Ureter (tissue), 1 donor: ENCODE measurements around the gene EDC4. TPM values are rescaled to one million over a fixed set of nuclear protein-coding genes. Genes with fewer than 3 reads are reported as not detected.

Source experiments
- DNase-seq: peaks from one replicate; pipeline ENCODE4 v3.0.0-alpha.2; 2020; ENCODE audit warnings: low spot score
- total RNA-seq: library from RNA; stranded (reverse); gene quantifications from one replicate; pipeline ENCODE4 v1.2.4, GENCODE V29; 2023
- donor health status: DM: yes; HTN: yes; CAD: no.

Gene EDC4
- total RNA-seq, 1 donor from 2014 or later: 64.9 TPM

- no peak for DNase-seq
These were observed 6.0 kb downstream of the EDC4 start for GRCh38 chr16:67878846-67879245.

- no peak for DNase-seq
These were observed 6.6 kb downstream of the EDC4 start for GRCh38 chr16:67879462-67879861.

GRCh38 chr16:67879936-67880335 lies 7.1 kb downstream of the EDC4 start:
- no peak for DNase-seq

GRCh38 chr16:67880584-67880983 lies 7.7 kb downstream of the EDC4 start:
- DNase-seq: no peak

- no peak for DNase-seq
These were observed 8.8 kb downstream of the EDC4 start for GRCh38 chr16:67881621-67882161.

DNA sequence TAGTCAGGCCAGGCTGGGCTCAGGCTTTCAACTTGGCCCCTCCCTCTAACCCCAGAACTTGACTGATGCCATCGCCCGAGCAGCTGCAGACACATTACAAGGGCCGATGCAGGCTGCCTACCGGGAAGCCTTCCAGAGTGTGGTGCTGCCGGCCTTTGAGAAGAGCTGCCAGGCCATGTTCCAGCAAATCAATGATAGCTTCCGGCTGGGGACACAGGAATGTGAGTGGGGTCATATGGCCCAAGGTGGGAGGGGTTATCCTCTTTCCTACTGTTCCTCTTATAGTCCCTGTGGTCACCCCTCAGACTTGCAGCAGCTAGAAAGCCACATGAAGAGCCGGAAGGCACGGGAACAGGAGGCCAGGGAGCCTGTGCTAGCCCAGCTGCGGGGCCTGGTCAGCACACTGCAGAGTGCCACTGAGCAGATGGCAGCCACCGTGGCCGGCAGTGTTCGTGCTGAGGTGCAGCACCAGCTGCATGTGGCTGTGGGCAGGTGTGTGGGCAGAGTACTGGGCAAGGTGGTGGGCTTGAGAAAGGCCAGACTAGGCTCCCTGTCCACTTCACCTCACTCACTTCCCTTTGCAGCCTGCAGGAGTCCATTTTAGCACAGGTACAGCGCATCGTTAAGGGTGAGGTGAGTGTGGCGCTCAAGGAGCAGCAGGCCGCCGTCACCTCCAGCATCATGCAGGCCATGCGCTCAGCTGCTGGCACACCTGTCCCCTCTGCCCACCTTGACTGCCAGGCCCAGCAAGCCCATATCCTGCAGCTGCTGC lies 9.7 kb downstream of the EDC4 start:
- no peak for DNase-seq

DNA sequence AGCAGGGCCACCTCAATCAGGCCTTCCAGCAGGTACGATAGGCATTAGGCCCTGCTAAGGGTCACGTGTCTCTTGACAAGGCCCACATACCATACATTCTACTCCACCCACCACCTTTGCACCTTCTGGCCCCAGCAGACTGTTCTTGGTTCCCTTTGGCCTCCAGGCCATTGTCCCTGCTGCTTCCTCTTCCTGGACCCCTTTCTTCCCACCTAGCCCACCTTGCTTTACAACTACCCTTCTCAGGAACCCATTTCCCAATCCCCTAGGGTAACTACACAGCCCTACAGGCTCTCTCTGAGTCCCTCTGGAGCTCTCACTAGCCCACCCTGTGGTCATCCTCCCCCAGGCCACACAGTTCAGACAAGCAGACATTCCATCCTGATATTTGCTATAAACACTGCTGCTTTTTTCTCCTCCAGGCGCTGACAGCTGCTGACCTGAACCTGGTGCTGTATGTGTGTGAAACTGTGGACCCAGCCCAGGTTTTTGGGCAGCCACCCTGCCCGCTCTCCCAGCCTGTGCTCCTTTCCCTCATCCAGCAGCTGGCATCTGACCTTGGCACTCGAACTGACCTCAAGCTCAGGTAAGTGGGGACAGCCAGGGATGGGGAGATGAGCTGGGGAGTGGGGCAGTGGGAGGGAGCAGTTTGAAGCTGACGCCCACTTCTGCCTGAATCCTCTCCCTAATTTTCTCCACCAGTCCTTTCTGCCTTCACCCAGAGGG lies 10.5 kb downstream of the EDC4 start:
- DNase-seq: peak; percentile 51

DNA sequence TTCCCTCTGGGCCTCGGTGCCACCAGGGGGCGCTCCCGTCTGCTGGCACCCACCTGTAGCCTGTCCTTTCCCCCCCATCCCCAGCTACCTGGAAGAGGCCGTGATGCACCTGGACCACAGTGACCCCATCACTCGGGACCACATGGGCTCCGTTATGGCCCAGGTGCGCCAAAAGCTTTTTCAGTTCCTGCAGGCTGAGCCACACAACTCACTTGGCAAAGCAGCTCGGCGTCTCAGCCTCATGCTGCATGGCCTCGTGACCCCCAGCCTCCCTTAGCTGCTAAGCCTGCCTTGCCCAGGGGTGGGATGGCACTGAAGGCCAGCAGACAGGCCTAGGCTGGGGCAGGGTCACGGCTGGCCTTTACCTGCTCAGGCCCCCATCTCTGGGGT lies 11.0 kb downstream of the EDC4 start:
- no peak for DNase-seq

DNA sequence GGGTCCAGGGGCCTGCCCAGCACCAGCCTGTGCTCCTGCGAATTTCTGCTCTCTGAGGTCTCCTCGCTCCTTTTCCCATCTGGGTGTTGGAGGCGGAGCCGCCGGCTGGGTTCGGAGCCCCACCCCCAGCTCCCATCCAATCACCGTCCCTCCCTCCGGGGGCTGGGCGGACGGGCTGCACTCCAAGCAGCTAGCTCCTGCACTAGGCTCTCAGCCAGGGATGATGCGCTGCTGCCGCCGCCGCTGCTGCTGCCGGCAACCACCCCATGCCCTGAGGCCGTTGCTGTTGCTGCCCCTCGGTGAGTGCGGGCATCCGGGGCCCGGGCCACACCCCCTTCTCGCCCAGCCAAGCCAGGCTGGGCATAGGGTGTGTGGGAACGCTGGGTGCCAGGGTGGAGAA lies 11.8 kb downstream of the EDC4 start, which contains the start of gene NRN1L:
Gene NRN1L, plus strand, starts transcription at position 202 of the 400 bp plus-strand sequence. Its CDS starts 19 bp downstream, at position 221.
- peak; percentile 88 for DNase-seq

DNA sequence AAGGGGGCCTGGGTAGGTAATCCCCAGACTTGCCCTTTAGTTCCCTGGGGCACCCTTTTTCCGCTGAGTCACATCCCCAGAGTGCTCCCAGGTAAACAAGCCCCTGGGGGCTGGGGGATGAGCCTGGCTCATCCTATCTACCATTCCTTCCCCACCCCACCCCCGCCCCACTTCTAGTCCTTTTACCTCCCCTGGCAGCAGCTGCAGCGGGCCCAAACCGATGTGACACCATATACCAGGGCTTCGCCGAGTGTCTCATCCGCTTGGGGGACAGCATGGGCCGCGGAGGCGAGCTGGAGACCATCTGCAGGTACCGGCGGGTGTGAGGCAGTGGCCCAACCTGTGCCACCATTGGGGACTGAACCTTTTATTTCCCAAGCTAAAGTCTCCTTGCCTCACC lies 12.7 kb downstream of the EDC4 start:
- DNase-seq: no peak

DNA sequence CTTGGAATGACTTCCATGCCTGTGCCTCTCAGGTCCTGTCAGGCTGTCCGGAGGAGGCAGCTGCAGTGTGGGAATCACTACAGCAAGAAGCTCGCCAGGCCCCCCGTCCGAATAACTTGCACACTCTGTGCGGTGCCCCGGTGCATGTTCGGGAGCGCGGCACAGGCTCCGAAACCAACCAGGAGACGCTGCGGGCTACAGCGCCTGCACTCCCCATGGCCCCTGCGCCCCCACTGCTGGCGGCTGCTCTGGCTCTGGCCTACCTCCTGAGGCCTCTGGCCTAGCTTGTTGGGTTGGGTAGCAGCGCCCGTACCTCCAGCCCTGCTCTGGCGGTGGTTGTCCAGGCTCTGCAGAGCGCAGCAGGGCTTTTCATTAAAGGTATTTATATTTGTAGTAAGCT lies 13.1 kb downstream of the EDC4 start:
- DNase-seq: no peak

DNA sequence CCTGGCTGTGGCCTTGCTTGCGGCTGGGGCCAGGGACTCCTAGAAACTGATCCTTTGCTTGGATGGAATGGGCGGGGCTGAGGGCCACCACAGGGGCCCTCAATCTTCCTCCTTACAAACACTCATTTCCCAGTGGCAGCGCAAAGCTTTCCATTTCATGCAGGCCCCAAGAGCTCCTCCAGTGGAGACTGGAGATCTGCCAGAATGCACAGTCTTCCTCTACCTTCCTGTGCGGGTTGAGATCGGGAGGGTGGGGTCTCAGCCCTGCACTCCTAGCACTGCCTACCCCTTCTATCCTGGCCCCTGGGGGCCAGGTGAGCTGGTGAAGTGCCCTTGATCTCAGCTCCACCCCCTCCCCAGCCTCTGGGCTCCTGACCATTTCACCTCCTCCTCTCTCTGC lies 13.5 kb downstream of the EDC4 start:
- DNase-seq: no peak

GRCh38 chr16:67888331-67888730 lies 15.5 kb downstream of the EDC4 start:
- DNase-seq: no peak

DNA sequence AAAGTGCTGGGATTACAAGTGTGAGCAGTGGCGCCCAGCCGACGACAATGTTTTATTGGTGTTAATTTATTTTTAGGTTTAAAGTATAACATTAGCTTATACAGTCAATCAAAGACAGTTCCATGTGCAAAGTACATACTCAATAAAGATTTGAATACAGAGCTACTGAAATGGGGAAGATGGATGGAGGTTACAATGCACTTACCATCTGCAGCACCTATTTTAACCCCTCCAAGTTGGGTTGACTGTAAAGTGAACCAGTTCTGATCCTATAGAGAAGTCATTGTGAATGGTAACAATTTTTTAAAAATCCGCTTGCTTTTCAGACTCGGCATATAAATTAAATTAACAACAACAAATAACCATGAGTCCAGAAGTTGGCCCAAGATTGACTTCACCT lies 19.5 kb downstream of the EDC4 start:
- DNase-seq: no peak

DNA sequence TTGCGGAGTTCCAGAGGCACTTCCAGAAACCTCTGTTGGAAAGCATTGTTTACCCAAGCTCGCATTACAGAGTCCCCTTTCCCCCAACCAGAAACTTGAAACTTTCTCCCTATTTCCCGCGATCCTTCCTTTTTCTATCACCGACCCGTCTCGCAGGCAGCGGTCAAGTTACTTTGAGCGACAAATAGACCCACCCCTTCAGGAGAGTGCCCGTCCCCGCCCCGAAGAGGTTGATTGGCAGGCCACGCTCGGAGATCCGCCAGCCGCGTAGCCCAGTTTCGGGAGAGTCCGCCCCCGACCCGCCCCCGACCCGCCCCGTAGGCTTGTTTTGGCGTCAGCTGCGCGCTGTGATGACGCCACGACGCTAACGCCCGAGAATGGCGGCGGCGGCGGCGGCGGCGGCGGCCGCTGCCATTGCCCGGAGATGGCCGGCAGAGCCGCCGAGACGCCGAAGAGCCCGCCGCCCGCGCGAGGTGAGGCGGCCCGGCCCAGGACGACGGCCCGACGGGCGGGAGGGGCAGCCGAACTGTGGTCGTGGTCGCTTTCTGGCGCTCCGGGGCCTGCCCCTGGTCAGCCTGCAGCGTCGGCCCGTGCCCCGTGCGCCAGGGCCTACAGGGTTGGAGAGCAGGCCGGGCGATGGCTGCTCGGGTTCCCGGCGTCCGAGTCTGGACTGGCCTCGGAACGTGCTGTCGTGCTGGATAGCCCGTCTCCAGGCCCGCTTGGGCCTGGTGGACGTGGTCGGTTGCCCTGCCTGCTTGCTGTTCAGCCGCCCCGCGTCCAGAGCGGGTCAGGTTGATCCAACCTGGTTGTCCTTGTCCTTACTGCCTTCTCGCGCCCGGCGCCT lies 20.3 kb downstream of the EDC4 start, which contains the start of gene PSKH1:
Gene PSKH1, plus strand, starts transcription at position 356 of the 844 bp plus-strand sequence. CDS start 15,496 bp downstream, outside the sequence.
- peak; percentile 97 for DNase-seq

- no peak for DNase-seq
These were observed 21.0 kb downstream of the EDC4 start for GRCh38 chr16:67893743-67894399.

DNA sequence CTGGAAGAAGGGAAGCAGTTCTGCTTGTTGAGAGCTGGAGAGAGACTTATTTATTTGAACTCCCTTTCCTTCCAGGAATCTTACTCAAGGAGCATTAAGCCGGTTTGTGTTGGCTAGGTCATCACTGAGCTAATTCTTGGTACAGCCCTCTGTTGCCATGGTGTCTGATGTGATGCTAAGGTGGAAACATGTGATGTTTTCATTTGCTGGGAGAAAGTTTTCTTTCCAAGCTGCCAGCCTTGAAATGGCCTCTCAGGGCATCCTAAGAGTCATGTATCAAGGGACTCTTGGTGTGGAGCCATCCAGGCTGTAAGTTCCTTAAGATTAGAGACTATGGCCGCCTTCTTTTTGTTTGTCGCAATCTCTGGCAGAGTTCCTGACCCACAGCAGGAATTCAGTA lies 24.4 kb downstream of the EDC4 start:
- no peak for DNase-seq

- DNase-seq: no peak
These were observed 28.9 kb downstream of the EDC4 start for GRCh38 chr16:67901734-67902133.

- no peak for DNase-seq
These were observed 30.0 kb downstream of the EDC4 start for GRCh38 chr16:67902831-67903230.

GRCh38 chr16:67907397-67908180 lies 34.7 kb downstream of the EDC4 start:
- DNase-seq: no peak
